Mucosa of descending colon (tissue), 3 donors: ENCODE data around the gene PPP1R9B. TPM values are rescaled to one million over a fixed set of nuclear protein-coding genes. Genes with fewer than 3 reads are reported as not detected.

Experiments used
- ATAC-seq: fragments of 200-7000 bp; cut with Tn5 transposase; one replicate; pipeline ENCODE4 v1.9.1; 2020; ENCODE audit warnings: mild to moderate bottlenecking, moderate library complexity
- DNase-seq, 3 donors: peaks; one replicate each; pipeline ENCODE4 v3.0.0-alpha.2; 2020
- H3K36me3 ChIP-seq: fragments of 200-600 bp; one replicate; pipeline ENCODE4 v1.8.0; 2021; ENCODE audit warnings: low read depth, mild to moderate bottlenecking
- H3K4me1 ChIP-seq: fragments of 200-600 bp; one replicate; pipeline ENCODE4 v1.8.0; 2021; ENCODE audit warnings: low read depth, mild to moderate bottlenecking
- H3K4me3 ChIP-seq: fragments of 200-600 bp; one replicate; pipeline ENCODE4 v1.8.0; 2021; ENCODE audit warnings: mild to moderate bottlenecking
- H3K9me3 ChIP-seq: fragments of 200-600 bp; one replicate; pipeline ENCODE4 v1.8.0; 2021; ENCODE audit warnings: mild to moderate bottlenecking
- CTCF ChIP-seq: fragments of 200-600 bp; IDR thresholded peaks from one replicate; pipeline ENCODE4 v1.8.0; 2022; ENCODE audit warnings: antibody characterized with exemption, mild to moderate bottlenecking
- intact Hi-C, 2 donors: fragments of 100-400 bp; cut with DNase I in 1 of 2; cut with micrococcal nuclease in 1 of 2; formaldehyde crosslinking; loops; one replicate each; pipeline versions ENCODE4 v1.11.0 to v1.11.1; 2022; cut with DNase I, micrococcal nuclease
- long read RNA-seq, 2 donors: library from polyadenylated mRNA; unstranded; transcript quantifications; one replicate each; pipeline ENCODE4 v2.0.0, GENCODE V29; 2019 to 2021
- total RNA-seq, 3 donors: library from RNA; stranded (reverse); fragmentation: NEBNext Ultra II Directional in 2 of 3; extraction: Animal tissue kit (Norgen Biotek cat#: 25700) in 2 of 3; gene quantifications; one replicate each; pipeline versions ENCODE4 v1.2.1 to v1.2.4, GENCODE V29; 2021 to 2023
- donor health status: DM: no; HTN: no; CAD: no; lungs with moderate emphysema.
- donor health status: DM: no; HTN: no; CAD: no.
- donor health status: DM: no; HTN: yes; CAD: no.

The PPP1R9B gene
- 10 to 100 TPM; 27.3 to 47.5 (median 33.1) TPM for total RNA-seq
- long read RNA-seq, donor 1, full-length matches to known transcripts = 5 of 10 reads
- long read RNA-seq, donor 1, partial matches to known transcripts = 3 of 10 reads
- long read RNA-seq, donor 1, other reads (novel, unspliced or antisense) = 2 of 10 reads
- long read RNA-seq, donor 2, partial matches to known transcripts = 0 of 1 reads
- long read RNA-seq, donor 2, other reads (novel, unspliced or antisense) = 1 of 1 reads

GRCh38 chr17:50150354-50151040 lies at the start of gene PPP1R9B:
Gene PPP1R9B, minus strand, starts transcription at chr17:50150677. Its CDS starts 164 bp downstream, at chr17:50150513.
- H3K4me1 ChIP-seq = peaks cover 26% of the 10 kb centered on the region
- ATAC-seq (peak; percentile 7), DNase-seq (peak in 2 of 3 donors; percentile 55 to 78)
- H3K36me3 ChIP-seq = no peaks in the 10 kb centered on the region
- intact Hi-C loops = no loop called here
- H3K9me3 ChIP-seq = no peaks in the 10 kb centered on the region
- TF ChIP-seq CTCF = no peak
- peak within 1 kb of the TSS; percentile 69 for H3K4me3 ChIP-seq

GRCh38 chr17:50199803-50200456 lies 49.5 kb upstream of the PPP1R9B start:
- Histone ChIP-seq H3K4me1 (peaks cover 26% of the 10 kb centered on the region), H3K4me3 (no peak overlapping the region), H3K9me3 (no peaks in the 10 kb centered on the region), H3K36me3 (no peaks in the 10 kb centered on the region)
- TF ChIP-seq CTCF = no peak
- DNase-seq (peak; percentile 83 to 88 (median 85)), ATAC-seq (peak; percentile 83)
- intact Hi-C loops = loop anchor here (5.0 kb wide), 2 partner anchors 72 to 97 kb away; partner anchors contain the start of gene TMEM92 (in 1 of the 2)

GRCh38 chr17:50199211-50199802 lies 48.8 kb upstream of the PPP1R9B start:
- intact Hi-C loops = no loop called here
- no peaks in the 10 kb centered on the region for H3K9me3 ChIP-seq
- no peak overlapping the region for H3K4me3 ChIP-seq
- H3K4me1 ChIP-seq = peaks cover 26% of the 10 kb centered on the region
- TF ChIP-seq CTCF = no peak
- ATAC-seq (no peak), DNase-seq (peak in 2 of 3 donors; percentile 45 to 60)
- H3K36me3 ChIP-seq = no peaks in the 10 kb centered on the region

- TF ChIP-seq CTCF = peak; percentile 22
- Histone ChIP-seq H3K4me3 (no peak overlapping the region), H3K4me1 (peaks cover 26% of the 10 kb centered on the region), H3K36me3 (no peaks in the 10 kb centered on the region), H3K9me3 (no peaks in the 10 kb centered on the region)
- intact Hi-C loops = no loop called here
- DNase-seq (peak; percentile 52 to 84 (median 77)), ATAC-seq (peak; percentile 27)
These were observed 47.7 kb upstream of the PPP1R9B start for GRCh38 chr17:50198026-50198669.

- Histone ChIP-seq H3K4me3 (no peak overlapping the region), H3K36me3 (no peaks in the 10 kb centered on the region), H3K9me3 (no peaks in the 10 kb centered on the region), H3K4me1 (peaks cover 26% of the 10 kb centered on the region)
- no peak for DNase-seq
- no peak for ATAC-seq
- no peak for TF ChIP-seq CTCF
- intact Hi-C loops = no loop called here
These were observed 46.3 kb upstream of the PPP1R9B start for GRCh38 chr17:50196826-50197225.
